DOHH2 (cell line): ENCODE data around the gene RB1.

Experiments
- CTCF ChIP-seq: fragments of 200-600 bp; sonication (generic); IDR thresholded peaks from one replicate; pipeline ENCODE4 v1.5.1; 2014; ENCODE audit warnings: antibody characterized with exemption, mild to moderate bottlenecking, low read depth, low read length; ENCODE audit not compliant: poor library complexity, severe bottlenecking
- EZH2phosphoT487 ChIP-seq: fragments of 200-600 bp; sonication (generic); IDR thresholded peaks from 2 replicates; pipeline ENCODE4 v1.6.1; 2017; ENCODE audit warnings: borderline replicate concordance, mild to moderate bottlenecking, antibody characterized with exemption, low read length, moderate library complexity, mixed read lengths

- no peak for TF ChIP-seq CTCF
- no peak for TF ChIP-seq EZH2phosphoT487
Observed at GRCh38 chr13:48483575-48483974, 180.0 kb downstream of the RB1 start.
